Measurements from ENCODE around the gene PPP2R2D. TPM values are rescaled to one million over a fixed set of nuclear protein-coding genes. Genes with fewer than 3 reads are reported as not detected.

The PPP2R2D gene
- polyA plus RNA-seq, 1 donor (not counting 4 experiments of a cell fraction or from before 2014, with no cell fraction given) = 49.1 TPM

DNA sequence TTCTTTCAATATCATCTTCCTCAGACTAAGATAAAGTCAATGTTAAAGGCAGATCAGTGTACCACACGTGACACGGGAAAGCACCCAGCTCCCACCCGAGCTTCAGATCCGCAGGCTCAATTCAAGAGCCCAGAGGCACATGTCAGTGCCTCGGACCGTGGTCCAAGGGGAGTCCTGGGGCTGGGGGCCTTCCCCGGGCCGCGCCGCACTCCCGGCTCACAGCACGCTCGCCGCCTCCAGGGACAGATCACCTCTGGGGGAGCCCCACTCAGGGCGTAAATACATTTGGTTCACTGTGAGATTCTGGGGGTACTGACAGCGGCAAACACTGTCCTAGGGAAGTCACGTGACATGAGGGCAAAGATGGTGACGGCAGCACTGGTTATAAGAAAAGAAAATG lies 70.1 kb downstream of the PPP2R2D start:
- no peak overlapping the region for H3K4me2 ChIP-seq (ENCODE audit: control insufficient read depth, extremely low read depth, insufficient read depth, low read depth, low read length)
- no peak overlapping the region for H2AFZ ChIP-seq (ENCODE audit: control insufficient read depth, low read length)
- H3K27me3 ChIP-seq (ENCODE audit: control insufficient read depth, extremely low read depth, insufficient read depth, low read length) = no peaks in the 10 kb centered on the region
- H3K4me3 ChIP-seq (ENCODE audit: control insufficient read depth in 2 of 3, extremely low read depth in 1 of 3, insufficient read depth in 2 of 3, low read depth in 1 of 3, low read length in 3 of 3) = no peak overlapping the region
- peaks cover 30% of the 10 kb centered on the region for H3K79me2 ChIP-seq (ENCODE audit: control insufficient read depth, insufficient read depth, low read length)
- dilution Hi-C loops (cut with MboI; ENCODE audit: extremely low pct_ligation_motif_present, low sequenced_read_pairs) = no loop called here
- DNase-seq (ENCODE audit: low read depth, low spot score) (no peak), FAIRE-seq (no peak)
- H3K4me1 ChIP-seq (ENCODE audit: control insufficient read depth, extremely low read depth, insufficient read depth, low read length) = no peaks in the 10 kb centered on the region
- H3K27ac ChIP-seq (ENCODE audit: control insufficient read depth, insufficient read depth, low read length) = no peak overlapping the region
- H3K9ac ChIP-seq (ENCODE audit: control insufficient read depth, extremely low read depth, insufficient read depth, low read length) = no peak overlapping the region
- H3K36me3 ChIP-seq (ENCODE audit: control insufficient read depth in 2 of 2, extremely low read depth in 1 of 2, insufficient read depth in 2 of 2, low read length in 2 of 2) = peaks cover 20 to 41% of the 10 kb centered on the region in 2 experiments
- peaks cover 7% of the 10 kb centered on the region for H4K20me1 ChIP-seq (ENCODE audit: control insufficient read depth, extremely low read depth, insufficient read depth, low read length)
- H3K9me3 ChIP-seq (ENCODE audit: control insufficient read depth, low read depth, low read length) = no peaks in the 10 kb centered on the region
- H3K9me1 ChIP-seq (ENCODE audit: control insufficient read depth, extremely low read depth, insufficient read depth, low read length) = peaks cover 1% of the 10 kb centered on the region
- no peak for TF ChIP-seq EZH2 (IDR thresholded peaks at IDR 0.05; ENCODE audit: low read length)
- TF ChIP-seq, protein P1, sequence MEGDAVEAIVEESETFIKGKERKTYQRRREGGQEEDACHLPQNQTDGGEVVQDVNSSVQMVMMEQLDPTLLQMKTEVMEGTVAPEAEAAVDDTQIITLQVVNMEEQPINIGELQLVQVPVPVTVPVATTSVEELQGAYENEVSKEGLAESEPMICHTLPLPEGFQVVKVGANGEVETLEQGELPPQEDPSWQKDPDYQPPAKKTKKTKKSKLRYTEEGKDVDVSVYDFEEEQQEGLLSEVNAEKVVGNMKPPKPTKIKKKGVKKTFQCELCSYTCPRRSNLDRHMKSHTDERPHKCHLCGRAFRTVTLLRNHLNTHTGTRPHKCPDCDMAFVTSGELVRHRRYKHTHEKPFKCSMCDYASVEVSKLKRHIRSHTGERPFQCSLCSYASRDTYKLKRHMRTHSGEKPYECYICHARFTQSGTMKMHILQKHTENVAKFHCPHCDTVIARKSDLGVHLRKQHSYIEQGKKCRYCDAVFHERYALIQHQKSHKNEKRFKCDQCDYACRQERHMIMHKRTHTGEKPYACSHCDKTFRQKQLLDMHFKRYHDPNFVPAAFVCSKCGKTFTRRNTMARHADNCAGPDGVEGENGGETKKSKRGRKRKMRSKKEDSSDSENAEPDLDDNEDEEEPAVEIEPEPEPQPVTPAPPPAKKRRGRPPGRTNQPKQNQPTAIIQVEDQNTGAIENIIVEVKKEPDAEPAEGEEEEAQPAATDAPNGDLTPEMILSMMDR (optimal IDR thresholded peaks at IDR 0.05 in 1 of 3, IDR thresholded peaks at IDR 0.05 in 1 of 3, conservative IDR thresholded peaks at IDR 0.05 in 1 of 3; ENCODE audit: extremely low read depth in 1 of 3, insufficient read depth in 2 of 3, low read length in 3 of 3) = no peak

DNA sequence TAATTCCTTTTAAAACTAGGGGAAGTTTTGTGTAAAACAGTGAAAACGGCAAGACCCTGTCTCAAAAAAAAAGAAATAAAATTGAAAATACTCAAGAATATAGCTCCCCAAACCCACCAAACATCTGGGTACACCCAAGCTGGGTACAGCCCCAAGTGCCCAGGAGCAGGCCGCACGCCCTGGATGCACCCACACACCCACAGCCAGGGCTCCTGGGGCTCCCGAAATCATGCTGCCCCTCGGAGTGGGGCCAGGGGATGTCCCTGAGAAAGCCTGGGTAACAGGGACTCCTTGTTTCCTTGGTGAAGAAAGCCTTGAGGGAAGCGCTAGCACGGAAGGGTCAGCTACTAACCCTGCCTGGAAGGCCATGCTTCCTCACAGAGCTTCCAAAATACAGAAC lies 70.8 kb downstream of the PPP2R2D start:
- H3K4me2 ChIP-seq (ENCODE audit: control insufficient read depth, extremely low read depth, insufficient read depth, low read depth, low read length) = no peak overlapping the region
- no peak for DNase-seq (ENCODE audit: low read depth, low spot score)
- H3K27ac ChIP-seq (ENCODE audit: control insufficient read depth, insufficient read depth, low read length) = no peak overlapping the region
- FAIRE-seq = no peak
- H3K79me2 ChIP-seq (ENCODE audit: control insufficient read depth, insufficient read depth, low read length) = peaks cover 36% of the 10 kb centered on the region
- H3K36me3 ChIP-seq (ENCODE audit: control insufficient read depth in 2 of 2, extremely low read depth in 1 of 2, insufficient read depth in 2 of 2, low read length in 2 of 2) = peaks cover 22 to 41% of the 10 kb centered on the region in 2 experiments
- peaks cover 3% of the 10 kb centered on the region for H3K9me1 ChIP-seq (ENCODE audit: control insufficient read depth, extremely low read depth, insufficient read depth, low read length)
- H3K9me3 ChIP-seq (ENCODE audit: control insufficient read depth, low read depth, low read length) = no peaks in the 10 kb centered on the region
- H4K20me1 ChIP-seq (ENCODE audit: control insufficient read depth, extremely low read depth, insufficient read depth, low read length) = peaks cover 7% of the 10 kb centered on the region
- H3K27me3 ChIP-seq (ENCODE audit: control insufficient read depth, extremely low read depth, insufficient read depth, low read length) = no peaks in the 10 kb centered on the region
- TF ChIP-seq EZH2 (IDR thresholded peaks at IDR 0.05; ENCODE audit: low read length) = no peak
- TF ChIP-seq, protein P1 (optimal IDR thresholded peaks at IDR 0.05 in 1 of 3, IDR thresholded peaks at IDR 0.05 in 1 of 3, conservative IDR thresholded peaks at IDR 0.05 in 1 of 3; ENCODE audit: extremely low read depth in 1 of 3, insufficient read depth in 2 of 3, low read length in 3 of 3) = no peak
- H3K4me1 ChIP-seq (ENCODE audit: control insufficient read depth, extremely low read depth, insufficient read depth, low read length) = no peaks in the 10 kb centered on the region
- H2AFZ ChIP-seq (ENCODE audit: control insufficient read depth, low read length) = no peak overlapping the region
- dilution Hi-C loops (cut with MboI; ENCODE audit: extremely low pct_ligation_motif_present, low sequenced_read_pairs) = no loop called here
- H3K4me3 ChIP-seq (ENCODE audit: control insufficient read depth in 2 of 3, extremely low read depth in 1 of 3, insufficient read depth in 2 of 3, low read depth in 1 of 3, low read length in 3 of 3) = no peak overlapping the region
- no peak overlapping the region for H3K9ac ChIP-seq (ENCODE audit: control insufficient read depth, extremely low read depth, insufficient read depth, low read length)

Measured in keratinocyte (primary cell).